ENCODE data around the gene ACOXL. TPM values are rescaled to one million over a fixed set of nuclear protein-coding genes. Genes with fewer than 3 reads are reported as not detected.

The ACOXL gene
- total RNA-seq, 4 donors from 2014 or later = 1.2 to 10.6 (median 2.1) TPM

GRCh38 chr2:110997331-110998045, 265.1 kb downstream of the ACOXL start:
- TF ChIP-seq POLR2A (IDR thresholded peaks at IDR 0.05) (no peak), CTCF (IDR thresholded peaks at IDR 0.05) (no peak)
- 29 to 42% methylated on average over 6 of the region's 6 CpGs for WGBS, 2 donors
- no peaks in the 10 kb centered on the region for H3K36me3 ChIP-seq

GRCh38 chr2:110998311-110998710, 265.9 kb downstream of the ACOXL start:
- TF ChIP-seq POLR2A (IDR thresholded peaks at IDR 0.05) = peak in 1 of 2 donors; percentile 38
- no peak for TF ChIP-seq CTCF (IDR thresholded peaks at IDR 0.05)
- Histone ChIP-seq H3K4me1 (peaks cover 20 to 21% of the 10 kb centered on the region in 2 donors), H3K27me3 (no peaks in the 10 kb centered on the region), H3K27ac (peak overlapping the region; percentile 71 to 88 (median 73)), H3K4me3 (replicated peaks in 1 of 3) (no peak overlapping the region), H3K36me3 (no peaks in the 10 kb centered on the region), H3K9me3 (no peaks in the 10 kb centered on the region)
- intact Hi-C loops (cut with DNase I) = no loop called here
- DNase-seq = peak; percentile 27 to 49
- 23 to 24% methylated on average over 4 of the region's 4 CpGs for WGBS, 2 donors

More at GRCh38 chr2:110997331-110998045, 265.1 kb downstream of the ACOXL start:
- H3K27me3 ChIP-seq = no peaks in the 10 kb centered on the region
- no peak overlapping the region for H3K4me3 ChIP-seq (replicated peaks in 1 of 3)
- H3K9me3 ChIP-seq = no peaks in the 10 kb centered on the region
- intact Hi-C loops (cut with DNase I) = no loop called here
- DNase-seq = peak; percentile 71 to 81
- peak overlapping the region; percentile 71 to 88 (median 73) for H3K27ac ChIP-seq
- H3K4me1 ChIP-seq = peaks cover 24% of the 10 kb centered on the region in 2 donors

GRCh38 chr2:110999626-111000025, 267.3 kb downstream of the ACOXL start:
- intact Hi-C loops (cut with DNase I) = no loop called here
- H3K27ac ChIP-seq = no peak overlapping the region
- no peaks in the 10 kb centered on the region for H3K9me3 ChIP-seq
- H3K4me3 ChIP-seq (replicated peaks in 1 of 3) = no peak overlapping the region
- no peak for TF ChIP-seq CTCF (IDR thresholded peaks at IDR 0.05)
- no peak for TF ChIP-seq POLR2A (IDR thresholded peaks at IDR 0.05)
- H3K4me1 ChIP-seq = peaks cover 8 to 10% of the 10 kb centered on the region in 2 donors
- no peak for DNase-seq
- no peaks in the 10 kb centered on the region for H3K27me3 ChIP-seq
- H3K36me3 ChIP-seq = no peaks in the 10 kb centered on the region

- TF ChIP-seq POLR2A (IDR thresholded peaks at IDR 0.05) = no peak
- no peak for TF ChIP-seq CTCF (IDR thresholded peaks at IDR 0.05)
- no peak overlapping the region for H3K4me3 ChIP-seq (replicated peaks in 1 of 3)
- 87 to 95% methylated on average over 3 of the region's 3 CpGs for WGBS, 2 donors
- intact Hi-C loops (cut with DNase I) = no loop called here
- no peak for DNase-seq
- H3K27ac ChIP-seq = no peak overlapping the region
- no peaks in the 10 kb centered on the region for H3K4me1 ChIP-seq
- H3K36me3 ChIP-seq = no peaks in the 10 kb centered on the region
- H3K27me3 ChIP-seq = no peaks in the 10 kb centered on the region
- H3K9me3 ChIP-seq = no peaks in the 10 kb centered on the region
Observed at GRCh38 chr2:111005307-111005706, 272.9 kb downstream of the ACOXL start.

- WGBS, 2 donors = 91 to 93% methylated on average over 4 of the region's 4 CpGs
- intact Hi-C loops (cut with DNase I) = no loop called here
Observed at GRCh38 chr2:111005821-111006220, 273.4 kb downstream of the ACOXL start.

More at GRCh38 chr2:111005821-111006220, 273.4 kb downstream of the ACOXL start:
- no peak for TF ChIP-seq POLR2A (IDR thresholded peaks at IDR 0.05)
- no peak for TF ChIP-seq CTCF (IDR thresholded peaks at IDR 0.05)
- no peak overlapping the region for H3K4me3 ChIP-seq (replicated peaks in 1 of 3)
- DNase-seq = no peak
- H3K4me1 ChIP-seq = no peaks in the 10 kb centered on the region
- no peak overlapping the region for H3K27ac ChIP-seq
- H3K36me3 ChIP-seq = no peaks in the 10 kb centered on the region
- H3K27me3 ChIP-seq = no peaks in the 10 kb centered on the region
- H3K9me3 ChIP-seq = no peaks in the 10 kb centered on the region
